Activated naive CD8-positive, alpha-beta T cell treated with anti-CD3 and anti-CD28 coated beads, Interleukin-2, amount 50 U/mL, for 24 hours (primary cell): ENCODE measurements around the gene KAT6B.

Source experiments
- ATAC-seq: fragments of 150-1000 bp; cut with Tn5 transposase; one replicate; pipeline ENCODE4 v1.10.0; 2021
- DNase-seq: peaks from one replicate; pipeline ENCODE4 v3.0.0; 2021
- H3K27ac Mint-ChIP-seq: one replicate; pipeline ENCODE4 v1.8.0; 2021; ENCODE audit warnings: mild to moderate bottlenecking, mixed read lengths
- H3K27me3 Mint-ChIP-seq: one replicate; pipeline ENCODE4 v1.8.0; 2021; ENCODE audit warnings: mixed read lengths
- H3K36me3 Mint-ChIP-seq: one replicate; pipeline ENCODE4 v1.8.0; 2021; ENCODE audit warnings: low read depth, mixed read lengths
- H3K4me1 Mint-ChIP-seq: one replicate; pipeline ENCODE4 v1.8.0; 2021; ENCODE audit warnings: mixed read lengths
- H3K4me3 Mint-ChIP-seq: one replicate; pipeline ENCODE4 v1.8.0; 2021; ENCODE audit warnings: mild to moderate bottlenecking, moderate library complexity, mixed read lengths
- H3K9me3 Mint-ChIP-seq: one replicate; pipeline ENCODE4 v1.8.0; 2021; ENCODE audit warnings: mixed read lengths

KAT6B gene

GRCh38 chr10:75024971-75025523 is 198.6 kb downstream of the KAT6B start:
- DNase-seq = no peak
- Mint-ChIP-seq H3K27ac (no peak overlapping the region), H3K4me1 (peaks cover 11% of the 10 kb centered on the region), H3K9me3 (no peaks in the 10 kb centered on the region), H3K36me3 (peaks cover 27% of the 10 kb centered on the region), H3K4me3 (no peak overlapping the region), H3K27me3 (no peaks in the 10 kb centered on the region)
- no peak for ATAC-seq

- H3K4me1 Mint-ChIP-seq = peaks cover 4% of the 10 kb centered on the region
- no peaks in the 10 kb centered on the region for H3K27me3 Mint-ChIP-seq
- H3K36me3 Mint-ChIP-seq = peaks cover 27% of the 10 kb centered on the region
- no peaks in the 10 kb centered on the region for H3K9me3 Mint-ChIP-seq
- no peak overlapping the region for H3K27ac Mint-ChIP-seq
- no peak overlapping the region for H3K4me3 Mint-ChIP-seq
- no peak for DNase-seq
- ATAC-seq = no peak
Measured at GRCh38 chr10:75028049-75028448, 201.6 kb downstream of the KAT6B start.

- DNase-seq (no peak), ATAC-seq (no peak)
- no peaks in the 10 kb centered on the region for H3K27me3 Mint-ChIP-seq
- no peak overlapping the region for H3K4me3 Mint-ChIP-seq
- H3K9me3 Mint-ChIP-seq = no peaks in the 10 kb centered on the region
- peaks cover 26% of the 10 kb centered on the region for H3K36me3 Mint-ChIP-seq
- peak overlapping the region; percentile 67 for H3K27ac Mint-ChIP-seq
- H3K4me1 Mint-ChIP-seq = peaks cover 10% of the 10 kb centered on the region
Measured at GRCh38 chr10:75028748-75029147, 202.3 kb downstream of the KAT6B start.

GRCh38 chr10:75029420-75029819 is 203.0 kb downstream of the KAT6B start:
- no peak for DNase-seq
- H3K36me3 Mint-ChIP-seq = peaks cover 26% of the 10 kb centered on the region
- H3K9me3 Mint-ChIP-seq = no peaks in the 10 kb centered on the region
- H3K4me1 Mint-ChIP-seq = peaks cover 17% of the 10 kb centered on the region
- no peak overlapping the region for H3K4me3 Mint-ChIP-seq
- no peak overlapping the region for H3K27ac Mint-ChIP-seq
- no peaks in the 10 kb centered on the region for H3K27me3 Mint-ChIP-seq
- ATAC-seq = no peak

GRCh38 chr10:75029857-75030256 is 203.5 kb downstream of the KAT6B start:
- no peak for DNase-seq
- no peak for ATAC-seq
- Mint-ChIP-seq H3K27ac (no peak overlapping the region), H3K4me3 (no peak overlapping the region), H3K4me1 (peaks cover 21% of the 10 kb centered on the region), H3K9me3 (no peaks in the 10 kb centered on the region), H3K36me3 (peaks cover 25% of the 10 kb centered on the region), H3K27me3 (no peaks in the 10 kb centered on the region)

GRCh38 chr10:75030371-75030770 is 204.0 kb downstream of the KAT6B start:
- no peaks in the 10 kb centered on the region for H3K27me3 Mint-ChIP-seq
- no peak for ATAC-seq
- peaks cover 21% of the 10 kb centered on the region for H3K36me3 Mint-ChIP-seq
- H3K4me1 Mint-ChIP-seq = peaks cover 27% of the 10 kb centered on the region
- no peak overlapping the region for H3K4me3 Mint-ChIP-seq
- H3K27ac Mint-ChIP-seq = no peak overlapping the region
- no peak for DNase-seq
- no peaks in the 10 kb centered on the region for H3K9me3 Mint-ChIP-seq

- Mint-ChIP-seq H3K4me3 (no peak overlapping the region), H3K36me3 (peaks cover 21% of the 10 kb centered on the region), H3K27me3 (no peaks in the 10 kb centered on the region), H3K4me1 (peaks cover 44% of the 10 kb centered on the region), H3K27ac (no peak overlapping the region), H3K9me3 (no peaks in the 10 kb centered on the region)
- no peak for DNase-seq
- no peak for ATAC-seq
Measured at GRCh38 chr10:75032119-75032518, 205.7 kb downstream of the KAT6B start.

- H3K36me3 Mint-ChIP-seq = peaks cover 21% of the 10 kb centered on the region
- no peaks in the 10 kb centered on the region for H3K9me3 Mint-ChIP-seq
- H3K4me1 Mint-ChIP-seq = peaks cover 50% of the 10 kb centered on the region
- no peak for ATAC-seq
- no peak for DNase-seq
- no peaks in the 10 kb centered on the region for H3K27me3 Mint-ChIP-seq
- peak overlapping the region; percentile 81 for H3K27ac Mint-ChIP-seq
- no peak overlapping the region for H3K4me3 Mint-ChIP-seq
Measured at GRCh38 chr10:75032813-75033212, 206.4 kb downstream of the KAT6B start.

GRCh38 chr10:75033399-75034130 is 207.2 kb downstream of the KAT6B start:
- Mint-ChIP-seq H3K27ac (peak overlapping the region; percentile 81), H3K9me3 (no peaks in the 10 kb centered on the region), H3K4me1 (peaks cover 57% of the 10 kb centered on the region), H3K36me3 (peaks cover 18% of the 10 kb centered on the region), H3K4me3 (peak overlapping the region; percentile 1), H3K27me3 (no peaks in the 10 kb centered on the region)
- no peak for DNase-seq
- no peak for ATAC-seq

GRCh38 chr10:75034131-75034512 is 207.7 kb downstream of the KAT6B start:
- Mint-ChIP-seq H3K27me3 (no peaks in the 10 kb centered on the region), H3K4me3 (peak overlapping the region; percentile 1), H3K36me3 (peaks cover 12% of the 10 kb centered on the region), H3K4me1 (peaks cover 57% of the 10 kb centered on the region), H3K27ac (peak overlapping the region; percentile 81), H3K9me3 (no peaks in the 10 kb centered on the region)
- peak; percentile 52 for DNase-seq
- ATAC-seq = peak; percentile 59

- DNase-seq = no peak
- peak overlapping the region; percentile 81 for H3K27ac Mint-ChIP-seq
- peaks cover 6% of the 10 kb centered on the region for H3K36me3 Mint-ChIP-seq
- peak overlapping the region; percentile 1 for H3K4me3 Mint-ChIP-seq
- H3K4me1 Mint-ChIP-seq = peaks cover 57% of the 10 kb centered on the region
- ATAC-seq = no peak
- H3K27me3 Mint-ChIP-seq = no peaks in the 10 kb centered on the region
- no peaks in the 10 kb centered on the region for H3K9me3 Mint-ChIP-seq
Measured at GRCh38 chr10:75034714-75035258, 208.4 kb downstream of the KAT6B start.

GRCh38 chr10:75035975-75036708 is 209.7 kb downstream of the KAT6B start:
- no peaks in the 10 kb centered on the region for H3K9me3 Mint-ChIP-seq
- peak overlapping the region; percentile 81 for H3K27ac Mint-ChIP-seq
- H3K27me3 Mint-ChIP-seq = no peaks in the 10 kb centered on the region
- H3K4me1 Mint-ChIP-seq = peaks cover 60% of the 10 kb centered on the region
- DNase-seq = peak; percentile 69
- peak overlapping the region; percentile 5 for H3K4me3 Mint-ChIP-seq
- peaks cover 1% of the 10 kb centered on the region for H3K36me3 Mint-ChIP-seq
- peak; percentile 95 for ATAC-seq

GRCh38 chr10:75037171-75038153 is 211.1 kb downstream of the KAT6B start:
- H3K4me1 Mint-ChIP-seq = peaks cover 69% of the 10 kb centered on the region
- DNase-seq = no peak
- H3K27ac Mint-ChIP-seq = peak overlapping the region; percentile 81
- no peaks in the 10 kb centered on the region for H3K27me3 Mint-ChIP-seq
- no peaks in the 10 kb centered on the region for H3K36me3 Mint-ChIP-seq
- no peak overlapping the region for H3K4me3 Mint-ChIP-seq
- no peaks in the 10 kb centered on the region for H3K9me3 Mint-ChIP-seq
- ATAC-seq = no peak

GRCh38 chr10:75038335-75038734 is 211.9 kb downstream of the KAT6B start:
- peaks cover 69% of the 10 kb centered on the region for H3K4me1 Mint-ChIP-seq
- no peak for ATAC-seq

More at GRCh38 chr10:75038335-75038734, 211.9 kb downstream of the KAT6B start:
- DNase-seq = no peak
- no peak overlapping the region for H3K4me3 Mint-ChIP-seq
- H3K36me3 Mint-ChIP-seq = no peaks in the 10 kb centered on the region
- H3K27me3 Mint-ChIP-seq = no peaks in the 10 kb centered on the region
- H3K9me3 Mint-ChIP-seq = no peaks in the 10 kb centered on the region
- H3K27ac Mint-ChIP-seq = no peak overlapping the region
